HEK293T (cell line): ENCODE measurements around the gene SPATA6L.

ENCODE experiments used
- CTCF ChIA-PET: fragments of 350-600 bp; formaldehyde crosslinking; extraction: SDS; loops from one replicate; lab custom pipeline; 2021; ENCODE audit warnings: antibody characterized with exemption, inconsistent platforms; lab: Yijun Ruan, JAX
- POLR2A ChIA-PET: fragments of 350-600 bp; formaldehyde crosslinking; extraction: SDS; loops from one replicate; lab custom pipeline; 2020; ENCODE audit warnings: antibody characterized with exemption, inconsistent platforms; lab: Yijun Ruan, JAX
- DNase-seq: peaks from one replicate; pipeline ENCODE4 v3.0.0; 2012; ENCODE audit warnings: mixed read lengths; ENCODE audit errors: extremely low spot score
- ARNT ChIP-seq: fragments of 450-650 bp; IDR thresholded peaks from 2 replicates; pipeline ENCODE4 v1.6.1; 2017; ENCODE audit warnings: mild to moderate bottlenecking
- BHLHE40 ChIP-seq: fragments of 450-650 bp; IDR thresholded peaks from 2 replicates; pipeline ENCODE4 v1.6.1; 2016; ENCODE audit warnings: mild to moderate bottlenecking, moderate library complexity, borderline replicate concordance
- CTBP1 ChIP-seq: fragments of 450-650 bp; IDR thresholded peaks from 2 replicates; pipeline ENCODE4 v1.6.1; 2016; ENCODE audit warnings: borderline replicate concordance
- ELF4 ChIP-seq: fragments of 450-650 bp; IDR thresholded peaks from 2 replicates; pipeline ENCODE4 v1.6.1; 2017; ENCODE audit warnings: antibody characterized with exemption
- FOXA1 ChIP-seq: fragments of 450-650 bp; IDR thresholded peaks from 2 replicates; pipeline ENCODE4 v1.6.1; 2016; ENCODE audit warnings: mild to moderate bottlenecking
- FOXK2 ChIP-seq: fragments of 450-650 bp; IDR thresholded peaks from 2 replicates; pipeline ENCODE4 v1.6.1; 2016; ENCODE audit warnings: mild to moderate bottlenecking
- FOXM1 ChIP-seq: fragments of 450-650 bp; IDR thresholded peaks from 2 replicates; pipeline ENCODE4 v1.6.1; 2017; ENCODE audit warnings: mild to moderate bottlenecking, borderline replicate concordance
- HDGF ChIP-seq: fragments of 450-650 bp; IDR thresholded peaks from 2 replicates; pipeline ENCODE4 v1.6.1; 2017; ENCODE audit warnings: antibody characterized with exemption, borderline replicate concordance
- L3MBTL2 ChIP-seq: fragments of 450-650 bp; conservative IDR thresholded peaks from 2 replicates; pipeline ENCODE4 v1.6.1; 2016; ENCODE audit warnings: mild to moderate bottlenecking
- LEF1 ChIP-seq: fragments of 450-650 bp; IDR thresholded peaks from 2 replicates; pipeline ENCODE4 v1.6.1; 2017; ENCODE audit warnings: mild to moderate bottlenecking, borderline replicate concordance
- NFRKB ChIP-seq: fragments of 450-650 bp; IDR thresholded peaks from 2 replicates; pipeline ENCODE4 v1.6.1; 2016; ENCODE audit warnings: mild to moderate bottlenecking, moderate library complexity
- PKNOX1 ChIP-seq: fragments of 450-650 bp; IDR thresholded peaks from 2 replicates; pipeline ENCODE4 v1.6.1; 2016
- SP1 ChIP-seq: fragments of 450-650 bp; IDR thresholded peaks from 2 replicates; pipeline ENCODE4 v1.6.1; 2017
- SUZ12 ChIP-seq: fragments of 450-650 bp; IDR thresholded peaks from 2 replicates; pipeline ENCODE4 v1.6.1; 2016; ENCODE audit warnings: mild to moderate bottlenecking
- TARDBP ChIP-seq: fragments of 450-650 bp; IDR thresholded peaks from 2 replicates; pipeline ENCODE4 v1.6.1; 2016
- ZNF384 ChIP-seq: fragments of 450-650 bp; IDR thresholded peaks from 2 replicates; pipeline ENCODE4 v1.6.1; 2016

Gene SPATA6L

DNA sequence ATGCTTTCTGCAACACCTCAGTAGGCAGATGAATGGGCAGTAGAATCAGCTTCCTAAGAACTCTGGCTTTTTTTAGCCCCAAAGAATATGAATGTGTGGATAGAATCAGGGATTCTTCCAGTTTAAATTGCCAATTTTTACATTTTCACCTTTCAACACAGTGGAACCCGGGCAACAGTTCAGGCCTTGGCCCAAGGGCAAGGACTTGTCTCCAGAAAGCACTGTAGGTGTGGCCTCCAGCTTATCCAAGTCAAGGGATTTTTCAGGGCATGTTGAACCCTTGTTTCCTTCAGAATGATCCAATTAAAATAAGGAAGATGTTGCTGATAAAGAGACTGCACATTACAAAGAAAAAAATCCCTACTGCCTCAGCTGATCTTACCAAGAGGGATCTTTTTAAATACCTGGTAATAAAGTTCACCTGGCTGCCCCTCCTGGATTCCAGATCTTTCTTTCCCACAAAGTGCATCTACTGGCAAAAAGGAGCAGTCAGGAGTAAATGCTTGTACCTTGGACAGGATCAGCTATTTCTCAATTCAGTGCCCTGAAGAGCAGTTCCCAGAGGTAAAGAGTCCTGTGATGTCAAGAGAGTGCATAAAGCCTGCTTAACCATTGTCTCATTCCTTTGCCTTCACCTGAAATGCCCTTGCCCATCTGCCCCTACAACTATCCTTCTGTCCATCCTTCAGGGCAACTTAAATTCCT, 84.3 kb downstream of the SPATA6L start:
- no peak for DNase-seq
- no peak for TF ChIP-seq TARDBP
- TF ChIP-seq ELF4 = no peak
- no peak for TF ChIP-seq HDGF
- TF ChIP-seq NFRKB = no peak
- no peak for TF ChIP-seq L3MBTL2
- no peak for TF ChIP-seq PKNOX1
- no peak for TF ChIP-seq ARNT
- TF ChIP-seq SUZ12 = no peak
- no peak for TF ChIP-seq LEF1
- no peak for TF ChIP-seq CTBP1
- TF ChIP-seq FOXA1 = no peak
- TF ChIP-seq ZNF384 = no peak
- TF ChIP-seq BHLHE40 = no peak
- no peak for TF ChIP-seq FOXK2
- TF ChIP-seq SP1 = no peak
- TF ChIP-seq FOXM1 = no peak
- POLR2A ChIA-PET = no interaction called here
- CTCF ChIA-PET = no interaction called here

- POLR2A ChIA-PET = no interaction called here
- TF ChIP-seq ELF4 (no peak), ARNT (no peak), L3MBTL2 (no peak), CTBP1 (no peak), TARDBP (no peak), PKNOX1 (no peak), SP1 (no peak), NFRKB (no peak)
- DNase-seq = no peak
- CTCF ChIA-PET = interaction anchor here (0.6 kb wide), 1 partner anchor 507 kb away, joined by 3 read pairs; no protein-coding TSS in a partner anchor
Measured at GRCh38 chr9:4581035-4581760, 85.1 kb downstream of the SPATA6L start.

- ChIA-PET CTCF (no interaction called here), POLR2A (no interaction called here)
- no peak for TF ChIP-seq PKNOX1
- TF ChIP-seq SP1 = no peak
- no peak for TF ChIP-seq FOXA1
- TF ChIP-seq ELF4 = no peak
- no peak for TF ChIP-seq TARDBP
- no peak for TF ChIP-seq BHLHE40
- TF ChIP-seq LEF1 = no peak
- TF ChIP-seq SUZ12 = no peak
- no peak for DNase-seq
Measured at GRCh38 chr9:4579001-4579400, 87.3 kb downstream of the SPATA6L start.

GRCh38 chr9:4576448-4576847, 89.8 kb downstream of the SPATA6L start:
- CTCF ChIA-PET = no interaction called here
- no peak for DNase-seq
- TF ChIP-seq LEF1 (no peak), PKNOX1 (no peak)
- POLR2A ChIA-PET = no interaction called here

DNA sequence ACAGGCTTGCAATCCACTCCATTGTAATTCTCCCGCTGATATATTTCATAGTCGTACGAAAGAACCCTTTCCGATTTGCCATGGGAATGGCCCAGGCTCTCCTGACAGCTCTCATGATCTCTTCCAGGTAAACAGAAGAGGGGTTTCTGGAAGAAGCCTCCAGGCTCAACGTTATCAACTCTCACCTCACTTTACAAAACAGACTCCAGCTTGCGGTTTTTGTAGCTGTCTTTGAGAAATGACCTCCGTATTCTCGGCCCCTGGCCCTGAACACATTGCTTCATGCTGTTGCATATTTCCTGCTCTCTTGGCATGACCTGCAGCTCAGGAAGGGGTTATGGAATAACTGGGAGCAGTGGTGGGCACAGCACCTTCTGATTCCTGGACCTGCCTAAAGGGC, 90.3 kb downstream of the SPATA6L start:
- TF ChIP-seq LEF1 = no peak
- no peak for TF ChIP-seq ZNF384
- TF ChIP-seq ELF4 = no peak
- TF ChIP-seq BHLHE40 = no peak
- TF ChIP-seq FOXM1 = no peak
- TF ChIP-seq L3MBTL2 = no peak
- TF ChIP-seq FOXK2 = no peak
- no peak for TF ChIP-seq NFRKB
- TF ChIP-seq FOXA1 = no peak
- CTCF ChIA-PET = no interaction called here
- DNase-seq = no peak
- POLR2A ChIA-PET = no interaction called here
